H9 (cell line): ENCODE data around the gene RNF227. TPM values are rescaled to one million over a fixed set of nuclear protein-coding genes. Genes with fewer than 3 reads are reported as not detected.

Source experiments
- DNase-seq: peaks from one replicate; pipeline ENCODE4 v3.0.0-alpha.2; 2017
- H2AFZ ChIP-seq: one replicate; pipeline ENCODE4 v1.6.1; 2013; ENCODE audit warnings: mild to moderate bottlenecking, low read length, control low read depth, moderate library complexity
- H2AK5ac ChIP-seq: 2 replicates; pipeline ENCODE4 v1.6.1; 2013; ENCODE audit warnings: low read length, control low read depth, mixed read lengths; ENCODE audit not compliant: insufficient read length
- H2BK120ac ChIP-seq: one replicate; pipeline ENCODE4 v1.6.1; 2013; ENCODE audit warnings: low read depth, mild to moderate bottlenecking, low read length, control low read depth, inconsistent platforms; ENCODE audit not compliant: poor library complexity, severe bottlenecking
- H2BK12ac ChIP-seq: 2 replicates; pipeline ENCODE4 v1.6.1; 2013; ENCODE audit warnings: low read length, control low read depth, mixed read lengths, low read depth; ENCODE audit not compliant: insufficient read length
- H2BK15ac ChIP-seq: 2 replicates; pipeline ENCODE4 v1.6.1; 2013; ENCODE audit warnings: low read depth, low read length, control low read depth
- H2BK20ac ChIP-seq: one replicate; pipeline ENCODE4 v1.6.1; 2013; ENCODE audit warnings: low read depth, mild to moderate bottlenecking, low read length, control low read depth, inconsistent platforms; ENCODE audit not compliant: poor library complexity, severe bottlenecking
- H2BK5ac ChIP-seq: 2 replicates; pipeline ENCODE4 v1.6.1; 2013; ENCODE audit warnings: low read length, control low read depth, mixed read lengths; ENCODE audit not compliant: insufficient read length
- H3K14ac ChIP-seq: 2 replicates; pipeline ENCODE4 v1.6.1; 2013; ENCODE audit warnings: low read length, control low read depth; ENCODE audit not compliant: insufficient read depth
- H3K18ac ChIP-seq: 2 replicates; pipeline ENCODE4 v1.6.1; 2013; ENCODE audit warnings: low read depth, mild to moderate bottlenecking, mixed read lengths, low read length, control low read depth; ENCODE audit not compliant: insufficient read length
- H3K23ac ChIP-seq: 2 replicates; pipeline ENCODE4 v1.6.1; 2013; ENCODE audit warnings: low read length, control low read depth, mixed read lengths, low read depth; ENCODE audit not compliant: insufficient read length
- H3K23me2 ChIP-seq: 2 replicates; pipeline ENCODE4 v1.6.1; 2013; ENCODE audit warnings: low read depth, mild to moderate bottlenecking, mixed read lengths, low read length, control low read depth; ENCODE audit not compliant: insufficient read length, poor library complexity, severe bottlenecking
- H3K27ac ChIP-seq: 2 replicates; pipeline ENCODE4 v1.5.1; 2013; ENCODE audit warnings: low read length, control low read depth, mixed read lengths, low read depth; ENCODE audit not compliant: insufficient read length
- H3K27me3 ChIP-seq: 2 replicates; pipeline ENCODE4 v1.6.1; 2013; ENCODE audit warnings: low read length, control low read depth, inconsistent platforms; ENCODE audit not compliant: insufficient read depth
- H3K4ac ChIP-seq: 2 replicates; pipeline ENCODE4 v1.6.1; 2013; ENCODE audit warnings: low read depth, mild to moderate bottlenecking, control low read depth, inconsistent platforms, low read length, moderate library complexity
- H3K4me1 ChIP-seq: 2 replicates; pipeline ENCODE4 v1.6.1; 2013; ENCODE audit warnings: low read length, control low read depth, inconsistent platforms; ENCODE audit not compliant: insufficient read depth
- H3K4me2 ChIP-seq: 2 replicates; pipeline ENCODE4 v1.6.1; 2013; ENCODE audit warnings: low read length, control low read depth, mixed read lengths; ENCODE audit not compliant: insufficient read length, insufficient read depth
- H3K56ac ChIP-seq: 2 replicates; pipeline ENCODE4 v1.6.1; 2013; ENCODE audit warnings: low read depth, mild to moderate bottlenecking, mixed read lengths, low read length, control low read depth; ENCODE audit not compliant: insufficient read length
- H3K79me1 ChIP-seq: 2 replicates; pipeline ENCODE4 v1.6.1; 2013; ENCODE audit warnings: low read depth, mild to moderate bottlenecking, moderate library complexity, low read length, control low read depth, inconsistent platforms; ENCODE audit not compliant: insufficient read depth, poor library complexity, severe bottlenecking
- H3K79me2 ChIP-seq: 2 replicates; pipeline ENCODE4 v1.6.1; 2013; ENCODE audit warnings: low read length, control low read depth, inconsistent platforms; ENCODE audit not compliant: insufficient read depth
- H3K9ac ChIP-seq: 2 replicates; pipeline ENCODE4 v1.6.1; 2013; ENCODE audit warnings: low read length, control low read depth, mixed read lengths; ENCODE audit not compliant: insufficient read length; ENCODE audit errors: extremely low read depth
- H3K9me3 ChIP-seq: one replicate; pipeline ENCODE4 v1.6.1; 2013; ENCODE audit warnings: low read depth, low read length, inconsistent platforms; ENCODE audit not compliant: control insufficient read depth
- H3T11ph ChIP-seq: one replicate; pipeline ENCODE4 v1.6.1; 2013; ENCODE audit warnings: mild to moderate bottlenecking, low read length, control low read depth, inconsistent platforms
- H4K20me1 ChIP-seq: one replicate; pipeline ENCODE4 v1.6.1; 2013; ENCODE audit not compliant: control insufficient read depth, insufficient read length, insufficient read depth
- H4K5ac ChIP-seq: 2 replicates; pipeline ENCODE4 v1.6.1; 2013; ENCODE audit warnings: low read depth, mild to moderate bottlenecking, mixed read lengths, low read length, control low read depth; ENCODE audit not compliant: insufficient read length
- H4K8ac ChIP-seq: replicated peaks from 2 replicates; pipeline ENCODE4 v1.6.1; 2013; ENCODE audit warnings: low read length, control low read depth, mixed read lengths, low read depth; ENCODE audit not compliant: insufficient read length
- H4K91ac ChIP-seq: 2 replicates; pipeline ENCODE4 v1.6.1; 2013; ENCODE audit warnings: low read depth, mild to moderate bottlenecking, moderate library complexity, mixed read lengths, low read length, control low read depth; ENCODE audit not compliant: insufficient read length
- H3K27ac Mint-ChIP-seq, 3 experiments: 2 replicates in 2 of 3; 3 replicates in 1 of 3; pipeline ENCODE4 v1.8.0; 2020 to 2021; ENCODE audit warnings: mixed read lengths in 3 of 3, mild to moderate bottlenecking in 1 of 3, moderate library complexity in 1 of 3
- H3K27me3 Mint-ChIP-seq: 2 replicates; pipeline ENCODE4 v1.8.0; 2021; ENCODE audit warnings: low read depth, mild to moderate bottlenecking, moderate library complexity, mixed read lengths
- H3K36me3 Mint-ChIP-seq, 3 experiments: 2 replicates in 2 of 3; 3 replicates in 1 of 3; pipeline ENCODE4 v1.8.0; 2020 to 2021; ENCODE audit warnings: low read depth in 3 of 3, mixed read lengths in 3 of 3; ENCODE audit not compliant: insufficient read depth in 1 of 3
- H3K4me1 Mint-ChIP-seq, 2 experiments: 2 replicates each; pipeline ENCODE4 v1.8.0; 2020; ENCODE audit warnings: mixed read lengths in 2 of 2
- H3K4me3 Mint-ChIP-seq, 2 experiments: 2 replicates in 1 of 2; 3 replicates in 1 of 2; pipeline ENCODE4 v1.8.0; 2020 to 2021; ENCODE audit warnings: mild to moderate bottlenecking in 2 of 2, mixed read lengths in 2 of 2, moderate library complexity in 1 of 2
- H3K9me3 Mint-ChIP-seq, 2 experiments: 2 replicates in 1 of 2; 3 replicates in 1 of 2; pipeline ENCODE4 v1.8.0; 2020; ENCODE audit warnings: mild to moderate bottlenecking in 2 of 2, mixed read lengths in 2 of 2, moderate library complexity in 1 of 2
- WGBS: extraction: QIAGEN DNeasy Blood & Tissue Kit; methylation state at CpG from one replicate; pipeline ENCODE4 v1.1.7; 2013; ENCODE audit warnings: missing lambda C conversion rate, low lambda C conversion rate, mixed read lengths; ENCODE audit not compliant: insufficient read length; ENCODE audit errors: extremely low coverage; 5-methylcytosine and 5-hydroxymethylcytosine counted together
- total RNA-seq: library from RNA; stranded (reverse); gene quantifications from 2 replicates; pipeline ENCODE4 v1.2.1, GENCODE V29; 2021
- TF ChIP-seq, protein P1 (sequence below): fragments of 200-600 bp; sonication (generic); conservative IDR thresholded peaks from 3 replicates; pipeline ENCODE4 v1.8.0; 2021; ENCODE audit warnings: antibody characterized with exemption, mild to moderate bottlenecking

The RNF227 gene
- total RNA-seq, 1 experiment from 2014 or later = 1.9 TPM

GRCh38 chr17:7940743-7941142 is 24.7 kb upstream of the RNF227 start:
- H3K23ac ChIP-seq = no peak overlapping the region
- H2BK20ac ChIP-seq = no peak overlapping the region
- no peak overlapping the region for H3K14ac ChIP-seq
- H3K4me3 Mint-ChIP-seq = no peak overlapping the region
- H4K91ac ChIP-seq = no peak overlapping the region
- no peak overlapping the region for H2BK5ac ChIP-seq
- no peak overlapping the region for H3K4me2 ChIP-seq
- H3K18ac ChIP-seq = no peak overlapping the region
- H3K4ac ChIP-seq = no peak overlapping the region
- H3K9me3 Mint-ChIP-seq = no peaks in the 10 kb centered on the region
- no peak overlapping the region for H3K27ac ChIP-seq
- H3K79me2 ChIP-seq = no peaks in the 10 kb centered on the region
- H2AK5ac ChIP-seq = no peak overlapping the region
- H2BK120ac ChIP-seq = no peak overlapping the region
- DNase-seq = no peak
- H2BK15ac ChIP-seq = no peak overlapping the region
- no peaks in the 10 kb centered on the region for H3K27me3 Mint-ChIP-seq
- H4K8ac ChIP-seq = no peak overlapping the region
- no peak overlapping the region for H2BK12ac ChIP-seq
- H4K5ac ChIP-seq = no peak overlapping the region
- H4K20me1 ChIP-seq = no peaks in the 10 kb centered on the region
- H3K9ac ChIP-seq = no peak overlapping the region
- H3K79me1 ChIP-seq = no peaks in the 10 kb centered on the region
- no peaks in the 10 kb centered on the region for H3K23me2 ChIP-seq
- H3K4me1 ChIP-seq = no peaks in the 10 kb centered on the region
- peaks cover 22 to 78% (median 75%) of the 10 kb centered on the region in 3 experiments; a peak in 6 of 7 replicates for H3K36me3 Mint-ChIP-seq
- TF ChIP-seq, protein P1, sequence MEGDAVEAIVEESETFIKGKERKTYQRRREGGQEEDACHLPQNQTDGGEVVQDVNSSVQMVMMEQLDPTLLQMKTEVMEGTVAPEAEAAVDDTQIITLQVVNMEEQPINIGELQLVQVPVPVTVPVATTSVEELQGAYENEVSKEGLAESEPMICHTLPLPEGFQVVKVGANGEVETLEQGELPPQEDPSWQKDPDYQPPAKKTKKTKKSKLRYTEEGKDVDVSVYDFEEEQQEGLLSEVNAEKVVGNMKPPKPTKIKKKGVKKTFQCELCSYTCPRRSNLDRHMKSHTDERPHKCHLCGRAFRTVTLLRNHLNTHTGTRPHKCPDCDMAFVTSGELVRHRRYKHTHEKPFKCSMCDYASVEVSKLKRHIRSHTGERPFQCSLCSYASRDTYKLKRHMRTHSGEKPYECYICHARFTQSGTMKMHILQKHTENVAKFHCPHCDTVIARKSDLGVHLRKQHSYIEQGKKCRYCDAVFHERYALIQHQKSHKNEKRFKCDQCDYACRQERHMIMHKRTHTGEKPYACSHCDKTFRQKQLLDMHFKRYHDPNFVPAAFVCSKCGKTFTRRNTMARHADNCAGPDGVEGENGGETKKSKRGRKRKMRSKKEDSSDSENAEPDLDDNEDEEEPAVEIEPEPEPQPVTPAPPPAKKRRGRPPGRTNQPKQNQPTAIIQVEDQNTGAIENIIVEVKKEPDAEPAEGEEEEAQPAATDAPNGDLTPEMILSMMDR = no peak
- no peaks in the 10 kb centered on the region for H3K4me1 Mint-ChIP-seq
- H2AFZ ChIP-seq = no peak overlapping the region
- no peak overlapping the region for H3K27ac Mint-ChIP-seq
- no peak overlapping the region for H3T11ph ChIP-seq
- no peaks in the 10 kb centered on the region for H3K27me3 ChIP-seq
- no peak overlapping the region for H3K56ac ChIP-seq
- no peaks in the 10 kb centered on the region for H3K9me3 ChIP-seq
- WGBS = no CpG with 5 or more reads among the region's 6 CpGs
